Umbilical cord (tissue), 2 donors: Measurements from ENCODE around the gene FAM9A. TPM values are rescaled to one million over a fixed set of nuclear protein-coding genes. Genes with fewer than 3 reads are reported as not detected.
A peak's percentile ranks its signal among the peaks of the same experiment; 100 is the strongest.
"Not testable (repeated sequence)": the region's sequence is repeated elsewhere in the genome, so short reads cannot be mapped to it uniquely, and the experiment has no call there.

Experiments used
- DNase-seq: peaks from one replicate; pipeline ENCODE4 v3.0.0-alpha.2; 2015; ENCODE audit warnings: low spot score
- total RNA-seq: library from RNA; depleted of rRNA; stranded (reverse); fragments of >200 nt; gene quantifications from one replicate; pipeline ENCODE4 v1.2.3, GENCODE V29; 2014; ENCODE audit warnings: low replicate concordance; ENCODE audit not compliant: insufficient read depth

FAM9A gene
- total RNA-seq, 1 donor from 2014 or later: not detected

- DNase-seq: no peak
These were observed 2.1 kb upstream of the FAM9A start for GRCh38 chrX:8803326-8803725.

- DNase-seq: not testable (repeated sequence)
These were observed 832 bp downstream of the FAM9A start for GRCh38 chrX:8800351-8800750.

- DNase-seq: not testable (repeated sequence)
These were observed 1.9 kb downstream of the FAM9A start for GRCh38 chrX:8799281-8799680.

GRCh38 chrX:8798702-8799101 is 2.5 kb downstream of the FAM9A start:
- not testable (repeated sequence) for DNase-seq

- not testable (repeated sequence) for DNase-seq
These were observed 14.1 kb downstream of the FAM9A start for GRCh38 chrX:8787119-8787518.

- DNase-seq: no peak
These were observed 17.0 kb downstream of the FAM9A start for GRCh38 chrX:8784162-8784561.

- DNase-seq: no peak
These were observed 17.5 kb downstream of the FAM9A start for GRCh38 chrX:8783714-8784098.

GRCh38 chrX:8783097-8783713 is 18.0 kb downstream of the FAM9A start:
- DNase-seq: peak; percentile 23

- DNase-seq: no peak
These were observed 18.6 kb downstream of the FAM9A start for GRCh38 chrX:8782595-8782994.

- not testable (repeated sequence) for DNase-seq
These were observed 19.3 kb downstream of the FAM9A start for GRCh38 chrX:8781921-8782320.

- DNase-seq: no peak
These were observed 28.1 kb downstream of the FAM9A start for GRCh38 chrX:8773117-8773516.

GRCh38 chrX:8760021-8760420 is 41.2 kb downstream of the FAM9A start:
- DNase-seq: no peak

- DNase-seq: not testable (repeated sequence)
These were observed 42.5 kb downstream of the FAM9A start for GRCh38 chrX:8758706-8759105.

GRCh38 chrX:8757609-8758389 is 43.4 kb downstream of the FAM9A start:
- DNase-seq: not testable (repeated sequence)

- no peak for DNase-seq
These were observed 45.4 kb downstream of the FAM9A start for GRCh38 chrX:8755813-8756212.

GRCh38 chrX:8755116-8755515 is 46.1 kb downstream of the FAM9A start:
- DNase-seq: no peak

GRCh38 chrX:8749697-8750096 is 51.5 kb downstream of the FAM9A start:
- DNase-seq: no peak

GRCh38 chrX:8748855-8749254 is 52.3 kb downstream of the FAM9A start:
- DNase-seq: no peak

GRCh38 chrX:8743126-8743732 is 58.0 kb downstream of the FAM9A start:
- no peak for DNase-seq

GRCh38 chrX:8741981-8742380 is 59.2 kb downstream of the FAM9A start:
- DNase-seq: no peak
